ENCODE measurements around the gene LCE1E.

LCE1E gene, protein sequence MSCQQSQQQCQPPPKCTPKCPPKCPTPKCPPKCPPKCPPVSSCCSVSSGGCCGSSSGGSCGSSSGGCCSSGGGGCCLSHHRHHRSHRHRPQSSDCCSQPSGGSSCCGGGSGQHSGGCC

DNA sequence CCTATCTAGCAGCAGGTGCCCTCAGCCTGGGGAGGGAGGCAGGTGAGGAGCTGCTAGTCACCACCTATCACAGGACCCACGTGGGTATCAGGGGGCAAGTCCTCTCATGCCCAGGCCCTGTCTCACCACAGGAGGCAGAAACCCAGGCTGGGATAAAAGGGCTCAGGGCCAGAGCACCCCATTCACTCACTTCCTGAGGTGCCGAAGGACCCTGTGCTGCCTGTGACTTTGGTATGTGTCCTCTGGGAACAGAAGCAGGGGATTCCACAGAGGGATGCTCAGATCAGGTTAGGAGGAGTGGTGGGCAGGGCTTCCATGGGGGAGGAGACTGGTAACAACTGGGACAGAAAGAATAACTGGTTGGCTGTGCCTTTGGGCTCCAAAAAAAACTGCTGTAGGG is at the start of gene LCE1E:
Gene LCE1E, plus strand, starts transcription at position 181 of the 400 bp plus-strand sequence. CDS start 1,043 bp downstream, outside the sequence.
- Histone ChIP-seq H3K4me1 (ENCODE audit: control insufficient read depth, insufficient read depth, low read length) (no peaks in the 10 kb centered on the region), H3K4me3 (ENCODE audit: low read length) (no peak within 1 kb of the TSS), H3K27me3 (ENCODE audit: control insufficient read depth, insufficient read depth, low read length) (no peaks in the 10 kb centered on the region), H3K9ac (ENCODE audit: low read length) (no peak within 1 kb of the TSS), H3K36me3 (ENCODE audit: control insufficient read depth, insufficient read depth, low read length) (no peaks in the 10 kb centered on the region), H3K27ac (ENCODE audit: low read depth, low read length) (no peak within 1 kb of the TSS)

DNA sequence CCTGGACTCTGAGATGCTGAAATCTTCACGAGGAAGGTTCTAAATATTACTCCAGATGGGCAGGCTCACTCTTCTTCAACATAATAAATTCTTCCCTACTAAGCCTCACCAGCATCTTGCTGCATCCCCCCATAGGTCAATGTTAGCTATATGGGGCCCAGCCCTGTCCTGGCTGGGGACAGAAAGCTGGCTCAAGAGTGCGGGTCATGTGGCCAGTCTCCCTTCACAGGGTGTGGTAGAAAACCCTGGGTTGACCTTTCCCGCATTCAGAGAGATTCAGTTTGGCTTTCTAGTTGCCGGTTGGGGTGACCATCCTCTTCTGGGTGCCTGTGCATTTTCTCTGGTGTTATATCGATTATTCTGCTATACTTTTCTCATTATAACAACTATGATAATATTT is 48.1 kb upstream of the LCE1E start:
- no peaks in the 10 kb centered on the region for H3K4me1 ChIP-seq (ENCODE audit: control insufficient read depth, insufficient read depth, low read length)
- H3K27me3 ChIP-seq (ENCODE audit: control insufficient read depth, insufficient read depth, low read length) = no peaks in the 10 kb centered on the region
- no peak overlapping the region for H3K4me3 ChIP-seq (ENCODE audit: low read length)
- H3K27ac ChIP-seq (ENCODE audit: low read depth, low read length) = no peak overlapping the region
- H3K9ac ChIP-seq (ENCODE audit: low read length) = no peak overlapping the region
- no peaks in the 10 kb centered on the region for H3K36me3 ChIP-seq (ENCODE audit: control insufficient read depth, insufficient read depth, low read length)

DNA sequence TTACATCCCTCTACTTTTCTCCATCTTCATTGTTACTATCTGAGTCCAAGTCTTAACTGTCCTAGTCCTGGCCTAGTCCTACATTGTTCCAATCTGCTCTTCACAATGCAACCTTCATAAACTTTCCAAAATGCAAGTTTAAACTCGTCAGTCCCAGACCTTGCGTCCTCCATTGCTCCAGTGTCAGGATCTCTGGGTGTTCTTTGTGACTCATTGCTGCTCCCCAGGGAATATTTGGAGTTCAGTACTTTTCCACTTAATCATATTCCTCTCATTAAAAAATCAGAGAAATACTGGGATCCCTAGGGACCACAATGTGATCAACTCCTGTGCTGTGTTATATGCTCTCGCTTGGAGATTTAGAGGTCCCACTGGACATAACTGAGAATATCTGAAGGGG is 46.2 kb upstream of the LCE1E start:
- H3K27ac ChIP-seq (ENCODE audit: low read depth, low read length) = no peak overlapping the region
- H3K27me3 ChIP-seq (ENCODE audit: control insufficient read depth, insufficient read depth, low read length) = peaks cover 2% of the 10 kb centered on the region
- no peak overlapping the region for H3K4me3 ChIP-seq (ENCODE audit: low read length)
- H3K4me1 ChIP-seq (ENCODE audit: control insufficient read depth, insufficient read depth, low read length) = no peaks in the 10 kb centered on the region
- no peak overlapping the region for H3K9ac ChIP-seq (ENCODE audit: low read length)
- no peaks in the 10 kb centered on the region for H3K36me3 ChIP-seq (ENCODE audit: control insufficient read depth, insufficient read depth, low read length)

DNA sequence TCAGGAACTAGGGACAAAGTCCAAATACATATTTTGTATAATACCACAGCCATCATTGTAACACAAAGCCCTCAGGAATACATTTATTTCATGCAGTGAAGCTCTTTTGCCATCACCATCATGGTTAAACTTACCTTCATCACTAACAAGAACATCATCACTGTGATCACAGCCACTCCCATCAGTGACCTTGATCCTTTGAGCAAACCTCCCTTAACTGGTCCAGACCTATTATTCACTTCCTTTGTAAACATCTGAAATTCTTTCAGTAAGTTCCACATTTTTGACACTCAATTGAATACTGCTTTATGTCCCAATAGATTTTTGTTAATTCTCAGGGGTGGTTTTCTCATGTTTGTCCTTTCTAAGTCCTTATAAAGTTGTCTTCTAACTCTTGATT is 44.4 kb upstream of the LCE1E start:
- H3K4me3 ChIP-seq (ENCODE audit: low read length) = no peak overlapping the region
- no peak overlapping the region for H3K9ac ChIP-seq (ENCODE audit: low read length)
- H3K4me1 ChIP-seq (ENCODE audit: control insufficient read depth, insufficient read depth, low read length) = no peaks in the 10 kb centered on the region
- no peaks in the 10 kb centered on the region for H3K36me3 ChIP-seq (ENCODE audit: control insufficient read depth, insufficient read depth, low read length)
- no peak overlapping the region for H3K27ac ChIP-seq (ENCODE audit: low read depth, low read length)
- H3K27me3 ChIP-seq (ENCODE audit: control insufficient read depth, insufficient read depth, low read length) = peaks cover 2% of the 10 kb centered on the region

DNA sequence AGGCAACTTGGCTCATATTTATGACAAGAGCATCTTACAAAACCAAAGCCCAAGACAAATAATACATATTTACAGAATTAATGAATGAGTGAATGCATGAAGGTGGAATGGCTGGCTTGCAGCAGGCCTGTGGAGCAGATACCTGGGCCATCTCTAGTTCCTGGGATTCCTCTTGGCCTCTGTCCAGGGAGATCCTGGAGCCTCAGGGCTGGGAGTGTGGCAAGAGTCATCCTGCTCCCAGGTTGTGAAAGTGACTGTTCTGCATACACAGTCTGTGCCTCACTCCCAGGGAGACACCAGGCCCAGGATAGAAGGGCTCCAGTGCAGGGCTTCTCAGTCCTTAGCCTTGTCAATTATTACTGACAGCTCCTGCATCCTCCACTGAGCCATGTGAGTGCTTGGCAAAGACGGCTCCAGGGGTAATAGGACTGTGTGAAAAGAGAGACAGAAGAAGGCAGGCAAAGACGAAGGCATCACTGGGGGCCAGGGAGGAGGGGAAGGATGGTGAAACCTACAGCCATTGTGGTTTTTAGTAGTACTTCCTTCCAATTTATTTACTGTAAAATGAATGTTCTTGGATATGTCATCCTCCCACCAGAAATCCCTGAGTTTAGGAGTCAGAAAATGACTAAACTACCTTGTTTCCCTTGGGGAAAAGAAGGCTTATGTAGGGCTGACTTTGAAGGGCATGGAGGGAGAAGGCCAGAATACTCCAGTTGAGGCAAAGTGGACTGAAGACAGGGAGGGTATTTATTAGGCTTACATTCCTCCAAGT is 42.5 kb upstream of the LCE1E start:
- Histone ChIP-seq H3K36me3 (ENCODE audit: control insufficient read depth, insufficient read depth, low read length) (no peaks in the 10 kb centered on the region), H3K27ac (ENCODE audit: low read depth, low read length) (no peak overlapping the region), H3K9ac (ENCODE audit: low read length) (no peak overlapping the region), H3K27me3 (ENCODE audit: control insufficient read depth, insufficient read depth, low read length) (peaks cover 2% of the 10 kb centered on the region), H3K4me3 (ENCODE audit: low read length) (no peak overlapping the region), H3K4me1 (ENCODE audit: control insufficient read depth, insufficient read depth, low read length) (no peaks in the 10 kb centered on the region)

DNA sequence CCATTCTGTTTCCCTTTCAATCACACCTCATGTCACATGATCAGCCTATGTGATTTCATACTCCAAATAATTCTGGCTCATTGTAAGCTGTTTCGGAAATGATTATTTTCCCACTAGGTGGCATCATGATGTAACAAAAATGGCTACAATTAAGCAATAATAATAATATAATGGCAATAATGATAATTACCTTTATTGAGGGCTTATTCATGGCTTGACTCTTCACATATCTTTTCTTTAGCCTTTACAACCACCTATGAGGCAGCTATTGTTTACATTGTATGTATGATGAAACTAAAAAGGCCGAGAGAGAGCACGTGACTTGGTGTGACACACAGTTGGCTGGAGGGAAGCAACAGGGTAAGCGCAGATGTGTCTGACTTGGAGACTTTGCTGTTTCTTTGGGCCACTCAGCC is 40.8 kb upstream of the LCE1E start:
- no peak overlapping the region for H3K4me3 ChIP-seq (ENCODE audit: low read length)

DNA sequence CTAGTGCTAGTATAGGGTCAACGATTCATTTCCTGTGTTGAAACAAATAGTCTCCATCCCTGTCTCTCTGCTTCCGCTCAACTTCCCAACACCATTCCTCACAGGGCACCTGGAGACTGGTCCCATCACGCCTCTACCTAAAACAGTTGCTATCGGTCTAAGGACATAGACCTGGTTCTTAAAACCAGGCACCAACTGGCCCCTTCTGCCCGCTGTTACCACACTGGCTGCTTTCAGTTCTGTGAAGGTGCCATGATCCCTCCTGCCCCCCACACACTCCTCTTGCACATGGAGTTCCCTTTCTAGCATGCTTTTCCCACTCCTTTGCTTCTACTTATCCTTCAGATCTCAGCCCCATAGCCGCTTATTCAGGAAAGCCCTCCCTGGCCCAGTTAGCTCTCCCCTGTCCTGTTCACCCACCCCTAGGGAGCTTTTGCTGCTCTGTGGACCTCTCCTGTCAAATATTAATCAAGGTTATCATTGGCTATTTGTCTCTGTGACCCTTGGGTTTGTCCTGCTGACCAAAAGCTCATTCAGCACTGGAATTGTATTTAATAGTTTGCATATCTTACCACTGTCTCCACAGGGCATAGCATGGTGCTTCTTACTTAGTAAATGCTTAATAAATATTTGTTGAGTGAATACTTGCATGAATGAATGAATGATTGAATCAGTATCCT is 40.2 kb upstream of the LCE1E start:
- H3K27ac ChIP-seq (ENCODE audit: low read depth, low read length) = no peak overlapping the region
- no peak overlapping the region for H3K4me3 ChIP-seq (ENCODE audit: low read length)
- no peak overlapping the region for H3K9ac ChIP-seq (ENCODE audit: low read length)
- H3K27me3 ChIP-seq (ENCODE audit: control insufficient read depth, insufficient read depth, low read length) = peaks cover 2% of the 10 kb centered on the region
- H3K4me1 ChIP-seq (ENCODE audit: control insufficient read depth, insufficient read depth, low read length) = no peaks in the 10 kb centered on the region
- H3K36me3 ChIP-seq (ENCODE audit: control insufficient read depth, insufficient read depth, low read length) = no peaks in the 10 kb centered on the region

More for the DNA sequence above, 40.8 kb upstream of the LCE1E start:
- Histone ChIP-seq H3K27me3 (ENCODE audit: control insufficient read depth, insufficient read depth, low read length) (peaks cover 2% of the 10 kb centered on the region), H3K36me3 (ENCODE audit: control insufficient read depth, insufficient read depth, low read length) (no peaks in the 10 kb centered on the region), H3K4me1 (ENCODE audit: control insufficient read depth, insufficient read depth, low read length) (no peaks in the 10 kb centered on the region), H3K27ac (ENCODE audit: low read depth, low read length) (no peak overlapping the region), H3K9ac (ENCODE audit: low read length) (no peak overlapping the region)

DNA sequence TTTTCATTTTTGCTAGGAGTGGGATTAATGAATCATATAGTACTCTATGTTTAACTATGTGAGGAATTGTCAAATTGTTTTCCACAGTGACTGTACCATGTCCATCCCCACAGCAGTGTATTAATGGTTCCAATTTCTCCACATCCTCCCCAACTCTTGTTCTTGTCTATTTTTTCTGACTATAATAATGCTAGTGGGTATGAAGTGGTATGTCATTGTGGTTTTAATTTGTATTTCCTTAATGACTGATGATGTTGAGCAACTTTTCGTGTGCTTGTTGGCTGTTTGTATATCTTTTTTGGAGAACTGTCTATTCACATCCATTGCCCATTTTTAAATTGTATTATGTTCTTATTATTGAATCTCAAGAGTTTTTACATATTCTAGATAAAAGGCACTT is 38.2 kb upstream of the LCE1E start:
- Histone ChIP-seq H3K36me3 (ENCODE audit: control insufficient read depth, insufficient read depth, low read length) (no peaks in the 10 kb centered on the region), H3K27ac (ENCODE audit: low read depth, low read length) (no peak overlapping the region), H3K4me3 (ENCODE audit: low read length) (no peak overlapping the region), H3K9ac (ENCODE audit: low read length) (no peak overlapping the region), H3K4me1 (ENCODE audit: control insufficient read depth, insufficient read depth, low read length) (no peaks in the 10 kb centered on the region), H3K27me3 (ENCODE audit: control insufficient read depth, insufficient read depth, low read length) (peaks cover 2% of the 10 kb centered on the region)

DNA sequence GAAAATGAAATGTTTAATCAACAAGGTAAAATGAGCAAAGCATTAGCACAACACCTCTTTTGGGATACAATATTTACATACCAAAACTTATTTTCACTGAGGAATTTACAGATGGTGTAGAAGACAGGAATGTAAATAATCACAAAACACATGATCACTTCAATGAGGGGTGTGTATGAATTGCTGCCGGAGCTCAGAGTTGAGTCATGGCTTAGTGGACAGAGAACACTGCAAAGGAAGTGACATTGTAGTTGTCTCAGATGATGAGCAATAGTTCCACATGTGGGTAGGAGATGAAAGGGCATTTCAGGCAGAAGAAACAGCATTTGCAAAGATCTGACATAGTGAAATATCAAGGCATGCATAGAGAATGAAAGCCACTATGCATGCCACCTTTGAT is 33.8 kb upstream of the LCE1E start:
- Histone ChIP-seq H3K27ac (ENCODE audit: low read depth, low read length) (no peak overlapping the region), H3K4me3 (ENCODE audit: low read length) (no peak overlapping the region), H3K27me3 (ENCODE audit: control insufficient read depth, insufficient read depth, low read length) (no peaks in the 10 kb centered on the region), H3K36me3 (ENCODE audit: control insufficient read depth, insufficient read depth, low read length) (no peaks in the 10 kb centered on the region), H3K9ac (ENCODE audit: low read length) (no peak overlapping the region), H3K4me1 (ENCODE audit: control insufficient read depth, insufficient read depth, low read length) (no peaks in the 10 kb centered on the region)

DNA sequence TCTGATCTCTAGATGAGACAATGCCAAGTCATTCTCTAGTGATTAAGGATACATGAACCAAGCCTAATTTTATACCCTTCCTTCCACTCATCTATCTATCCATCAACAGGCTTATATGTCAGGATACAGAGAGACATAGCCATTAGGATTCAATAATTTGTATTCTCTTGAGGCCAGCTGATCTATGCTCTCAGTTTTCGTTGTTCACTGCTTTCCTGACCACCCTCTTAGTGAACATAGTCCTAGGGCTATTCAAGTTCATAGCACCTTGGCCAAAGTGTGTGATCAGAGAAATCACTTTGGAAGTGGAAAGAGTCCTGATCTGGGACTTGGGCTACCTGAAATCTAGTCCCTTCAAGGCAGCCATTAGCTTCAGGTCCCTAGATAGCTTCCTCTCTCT is 32.5 kb upstream of the LCE1E start:
- Histone ChIP-seq H3K27me3 (ENCODE audit: control insufficient read depth, insufficient read depth, low read length) (no peaks in the 10 kb centered on the region), H3K27ac (ENCODE audit: low read depth, low read length) (no peak overlapping the region), H3K36me3 (ENCODE audit: control insufficient read depth, insufficient read depth, low read length) (no peaks in the 10 kb centered on the region), H3K9ac (ENCODE audit: low read length) (no peak overlapping the region), H3K4me1 (ENCODE audit: control insufficient read depth, insufficient read depth, low read length) (no peaks in the 10 kb centered on the region), H3K4me3 (ENCODE audit: low read length) (no peak overlapping the region)

DNA sequence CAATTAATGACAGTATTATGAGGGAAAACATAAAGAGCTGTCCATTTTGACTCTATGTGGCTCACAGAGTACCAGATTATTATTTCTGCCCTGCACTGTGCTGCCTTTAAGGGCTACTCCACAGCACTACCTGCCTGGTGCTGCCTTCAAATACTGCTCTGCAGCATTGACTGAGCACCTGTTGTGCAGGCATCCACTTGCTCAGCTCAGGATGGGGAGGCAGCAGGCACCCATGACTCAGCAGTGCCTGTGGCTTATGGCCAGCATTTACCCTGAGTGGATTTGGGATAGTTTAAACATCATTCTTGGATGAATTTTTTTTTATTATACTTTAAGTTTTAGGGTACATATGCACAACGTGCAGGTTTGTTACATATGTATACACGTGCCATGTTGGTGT is 29.2 kb upstream of the LCE1E start:
- Histone ChIP-seq H3K9ac (ENCODE audit: low read length) (no peak overlapping the region), H3K27me3 (ENCODE audit: control insufficient read depth, insufficient read depth, low read length) (no peaks in the 10 kb centered on the region), H3K4me3 (ENCODE audit: low read length) (no peak overlapping the region), H3K27ac (ENCODE audit: low read depth, low read length) (no peak overlapping the region), H3K36me3 (ENCODE audit: control insufficient read depth, insufficient read depth, low read length) (no peaks in the 10 kb centered on the region), H3K4me1 (ENCODE audit: control insufficient read depth, insufficient read depth, low read length) (no peaks in the 10 kb centered on the region)

DNA sequence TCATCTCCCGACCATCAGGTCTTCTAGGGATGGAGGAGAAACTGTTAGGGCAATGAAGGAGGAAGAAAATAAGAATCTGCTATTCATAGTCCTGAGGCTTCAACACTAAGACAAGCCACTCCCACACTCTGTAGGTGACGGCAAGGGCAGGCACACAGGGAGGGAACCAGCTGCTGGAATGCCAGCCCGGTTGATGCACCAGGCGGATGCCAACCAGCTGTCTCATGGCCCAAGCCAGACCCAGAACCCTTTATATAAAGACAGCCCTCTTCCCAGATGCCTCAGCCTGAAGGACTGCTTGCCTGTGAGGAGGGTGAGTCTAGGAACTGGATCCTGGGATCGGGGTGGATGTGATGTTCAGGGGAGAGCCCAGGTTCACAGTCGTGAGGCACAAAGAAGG is 28.3 kb upstream of the LCE1E start, which contains the start of gene KPRP:
Gene KPRP, plus strand, starts transcription at position 279 of the 400 bp plus-strand sequence. CDS start 1,564 bp downstream, outside the sequence.
- no peak within 1 kb of the TSS for H3K9ac ChIP-seq (ENCODE audit: low read length)
- H3K27ac ChIP-seq (ENCODE audit: low read depth, low read length) = no peak within 1 kb of the TSS
- H3K27me3 ChIP-seq (ENCODE audit: control insufficient read depth, insufficient read depth, low read length) = no peaks in the 10 kb centered on the region
- H3K4me1 ChIP-seq (ENCODE audit: control insufficient read depth, insufficient read depth, low read length) = no peaks in the 10 kb centered on the region
- no peak within 1 kb of the TSS for H3K4me3 ChIP-seq (ENCODE audit: low read length)
- H3K36me3 ChIP-seq (ENCODE audit: control insufficient read depth, insufficient read depth, low read length) = no peaks in the 10 kb centered on the region

All from rectal smooth muscle tissue (tissue), 1 donor.